Sigmoid colon (tissue), 4 donors: ENCODE results near the gene TUBB.
A peak's percentile ranks its signal among the peaks of the same experiment; 100 is the strongest.

Experiments
- CTCF ChIP-seq, 4 experiments: fragments of 450-650 bp in 3 of 4; fragments of 200-600 bp in 1 of 4; IDR thresholded peaks; one replicate each; pipeline ENCODE4 v1.5.1; 2016 to 2019; ENCODE audit warnings: antibody characterized with exemption in 4 of 4, mild to moderate bottlenecking in 3 of 4, moderate library complexity in 2 of 4
- EP300 ChIP-seq, 4 donors: sonication (generic); formaldehyde crosslinking; IDR thresholded peaks; one replicate each; pipeline ENCODE4 v1.6.1; 2017; ENCODE audit warnings: antibody characterized with exemption in 4 of 4
- POLR2A ChIP-seq, 2 donors: fragments of 450-650 bp; IDR thresholded peaks; one replicate each; pipeline ENCODE4 v1.6.1; 2016; ENCODE audit warnings: antibody characterized with exemption in 2 of 2, mild to moderate bottlenecking in 2 of 2, moderate library complexity in 2 of 2
- POLR2AphosphoS5 ChIP-seq, 4 donors: sonication (generic); formaldehyde crosslinking; IDR thresholded peaks; one replicate each; pipeline ENCODE4 v1.6.1; 2017; ENCODE audit warnings: antibody characterized with exemption in 4 of 4

GRCh38 chr6:30684386-30685156, 35.6 kb upstream of the TUBB start:
- no peak for TF ChIP-seq CTCF (IDR thresholded peaks at IDR 0.05)
- no peak for TF ChIP-seq POLR2A (IDR thresholded peaks at IDR 0.05)
- TF ChIP-seq EP300 (IDR thresholded peaks at IDR 0.05) = no peak
- peak in 1 of 4 donors; percentile 14 for TF ChIP-seq POLR2AphosphoS5 (IDR thresholded peaks at IDR 0.05)
